NT2/D1 (cell line): ENCODE measurements around the gene SLC1A1.

Source experiments
- DNase-seq: peaks from one replicate; pipeline ENCODE4 v3.0.0-alpha.2; 2011; ENCODE audit warnings: low read depth, low spot score
- H3K27me3 ChIP-seq: 2 replicates; pipeline ENCODE4 v1.6.0; 2011; ENCODE audit warnings: mild to moderate bottlenecking; ENCODE audit not compliant: insufficient read length, insufficient read depth
- H3K36me3 ChIP-seq: 2 replicates; pipeline ENCODE4 v1.6.1; 2011; ENCODE audit warnings: mild to moderate bottlenecking, low read length, mixed read lengths; ENCODE audit not compliant: insufficient read depth, insufficient read length
- H3K4me1 ChIP-seq: 2 replicates; pipeline ENCODE4 v1.5.1; 2011; ENCODE audit not compliant: insufficient read depth, insufficient read length
- H3K4me3 ChIP-seq: 2 replicates; pipeline ENCODE4 v1.5.1; 2011; ENCODE audit warnings: low read depth; ENCODE audit not compliant: insufficient read length
- H3K9ac ChIP-seq: 2 replicates; pipeline ENCODE4 v1.6.0; 2011; ENCODE audit warnings: low read depth; ENCODE audit not compliant: insufficient read length
- H3K9me3 ChIP-seq: 2 replicates; pipeline ENCODE4 v1.5.1; 2011; ENCODE audit warnings: mild to moderate bottlenecking, low read length; ENCODE audit not compliant: insufficient read depth
- SUZ12 ChIP-seq: IDR thresholded peaks from 2 replicates; pipeline ENCODE4 v1.6.1; 2011; ENCODE audit not compliant: insufficient read length, insufficient read depth; ENCODE audit errors: extremely low read depth
- YY1 ChIP-seq: IDR thresholded peaks from 2 replicates; pipeline ENCODE4 v1.6.1; 2011; ENCODE audit not compliant: insufficient read length, insufficient read depth
- ZNF274 ChIP-seq: IDR thresholded peaks from 2 replicates; pipeline ENCODE4 v1.6.1; 2011; ENCODE audit warnings: mild to moderate bottlenecking, low read depth, low read length

SLC1A1 gene

DNA sequence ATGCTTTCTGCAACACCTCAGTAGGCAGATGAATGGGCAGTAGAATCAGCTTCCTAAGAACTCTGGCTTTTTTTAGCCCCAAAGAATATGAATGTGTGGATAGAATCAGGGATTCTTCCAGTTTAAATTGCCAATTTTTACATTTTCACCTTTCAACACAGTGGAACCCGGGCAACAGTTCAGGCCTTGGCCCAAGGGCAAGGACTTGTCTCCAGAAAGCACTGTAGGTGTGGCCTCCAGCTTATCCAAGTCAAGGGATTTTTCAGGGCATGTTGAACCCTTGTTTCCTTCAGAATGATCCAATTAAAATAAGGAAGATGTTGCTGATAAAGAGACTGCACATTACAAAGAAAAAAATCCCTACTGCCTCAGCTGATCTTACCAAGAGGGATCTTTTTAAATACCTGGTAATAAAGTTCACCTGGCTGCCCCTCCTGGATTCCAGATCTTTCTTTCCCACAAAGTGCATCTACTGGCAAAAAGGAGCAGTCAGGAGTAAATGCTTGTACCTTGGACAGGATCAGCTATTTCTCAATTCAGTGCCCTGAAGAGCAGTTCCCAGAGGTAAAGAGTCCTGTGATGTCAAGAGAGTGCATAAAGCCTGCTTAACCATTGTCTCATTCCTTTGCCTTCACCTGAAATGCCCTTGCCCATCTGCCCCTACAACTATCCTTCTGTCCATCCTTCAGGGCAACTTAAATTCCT, 91.7 kb downstream of the SLC1A1 start:
- Histone ChIP-seq H3K9ac (no peak overlapping the region), H3K36me3 (no peaks in the 10 kb centered on the region), H3K4me1 (no peaks in the 10 kb centered on the region), H3K27me3 (no peaks in the 10 kb centered on the region), H3K9me3 (no peaks in the 10 kb centered on the region), H3K4me3 (no peak overlapping the region)
- no peak for DNase-seq
- no peak for TF ChIP-seq SUZ12
- no peak for TF ChIP-seq ZNF274
- no peak for TF ChIP-seq YY1

DNA sequence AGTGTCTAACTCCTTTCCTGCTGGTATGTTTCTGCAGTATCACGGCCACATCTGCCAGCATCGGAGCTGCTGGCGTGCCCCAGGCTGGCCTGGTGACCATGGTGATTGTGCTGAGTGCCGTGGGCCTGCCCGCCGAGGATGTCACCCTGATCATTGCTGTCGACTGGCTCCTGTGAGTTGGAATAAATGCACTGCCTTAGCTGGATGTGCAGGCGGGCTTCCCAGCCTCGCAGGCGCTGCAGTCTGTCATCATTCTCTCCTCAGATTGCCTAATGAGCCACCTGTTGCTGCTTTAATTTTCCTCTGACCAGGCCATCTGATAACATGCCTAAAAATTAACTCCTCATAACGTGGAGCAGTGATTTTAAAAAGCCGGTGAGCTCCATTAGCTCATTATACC, 92.7 kb downstream of the SLC1A1 start:
- Histone ChIP-seq H3K4me1 (no peaks in the 10 kb centered on the region), H3K36me3 (no peaks in the 10 kb centered on the region), H3K27me3 (no peaks in the 10 kb centered on the region), H3K4me3 (no peak overlapping the region), H3K9ac (no peak overlapping the region), H3K9me3 (no peaks in the 10 kb centered on the region)
- no peak for DNase-seq
- no peak for TF ChIP-seq YY1
- no peak for TF ChIP-seq SUZ12
- TF ChIP-seq ZNF274 = no peak

DNA sequence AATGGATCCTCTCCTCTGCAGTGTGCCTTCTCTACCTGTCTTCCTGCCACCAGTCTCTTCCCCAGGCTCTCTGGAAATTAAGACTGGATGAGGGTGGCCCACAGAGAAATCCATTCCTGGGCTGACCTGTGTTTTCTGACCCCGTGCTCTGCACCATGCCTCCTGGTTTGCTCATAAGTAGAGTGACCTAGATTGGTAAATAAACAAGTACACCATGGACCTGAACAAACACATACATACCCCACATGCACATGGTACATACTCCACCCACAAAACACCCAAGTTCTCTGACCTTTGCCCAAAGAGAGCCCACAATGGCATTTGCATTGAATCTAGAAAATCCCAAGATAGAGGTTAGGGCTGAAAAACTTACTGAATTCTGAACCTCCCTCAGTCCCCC, 94.4 kb downstream of the SLC1A1 start:
- TF ChIP-seq YY1 (no peak), ZNF274 (no peak), SUZ12 (no peak)

DNA sequence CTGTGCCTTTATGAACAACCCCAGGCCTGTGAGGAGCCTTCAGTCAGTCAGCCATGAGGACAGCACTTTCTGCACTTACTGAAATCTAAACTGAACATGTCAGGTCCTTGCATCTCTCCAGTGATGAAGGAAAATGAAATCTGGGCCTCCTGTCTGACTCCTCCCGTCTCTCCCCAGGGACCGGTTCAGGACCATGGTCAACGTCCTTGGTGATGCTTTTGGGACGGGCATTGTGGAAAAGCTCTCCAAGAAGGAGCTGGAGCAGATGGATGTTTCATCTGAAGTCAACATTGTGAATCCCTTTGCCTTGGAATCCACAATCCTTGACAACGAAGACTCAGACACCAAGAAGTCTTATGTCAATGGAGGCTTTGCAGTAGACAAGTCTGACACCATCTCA, 94.9 kb downstream of the SLC1A1 start:
- Histone ChIP-seq H3K4me3 (no peak overlapping the region), H3K27me3 (no peaks in the 10 kb centered on the region), H3K9me3 (no peaks in the 10 kb centered on the region), H3K36me3 (no peaks in the 10 kb centered on the region), H3K4me1 (no peaks in the 10 kb centered on the region), H3K9ac (no peak overlapping the region)
- no peak for DNase-seq
- TF ChIP-seq YY1 (no peak), ZNF274 (no peak), SUZ12 (no peak)

More for the DNA sequence above, 94.4 kb downstream of the SLC1A1 start:
- DNase-seq = no peak
- no peak overlapping the region for H3K4me3 ChIP-seq
- H3K9ac ChIP-seq = no peak overlapping the region
- H3K36me3 ChIP-seq = no peaks in the 10 kb centered on the region
- no peaks in the 10 kb centered on the region for H3K27me3 ChIP-seq
- no peaks in the 10 kb centered on the region for H3K9me3 ChIP-seq
- H3K4me1 ChIP-seq = no peaks in the 10 kb centered on the region

DNA sequence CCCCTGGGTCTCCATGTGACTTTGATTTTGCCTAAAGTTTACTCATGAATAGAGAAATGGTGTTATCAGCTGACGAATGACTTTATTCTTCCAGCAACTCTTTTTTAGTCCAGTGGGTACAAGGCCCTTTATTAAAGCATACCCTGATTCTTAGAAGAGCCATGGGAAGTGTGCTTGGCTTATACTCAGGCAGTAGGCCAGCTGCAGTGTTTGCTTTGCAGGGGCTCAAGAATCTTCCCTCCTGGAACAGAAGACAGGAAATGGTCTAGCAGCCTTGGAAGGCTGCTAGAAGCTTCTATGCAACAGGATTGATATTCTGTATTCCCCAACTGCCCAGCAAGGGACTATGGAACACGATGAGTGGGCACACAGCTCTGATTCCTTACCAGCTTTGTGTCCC, 98.5 kb downstream of the SLC1A1 start:
- TF ChIP-seq YY1 (no peak), SUZ12 (no peak), ZNF274 (no peak)
- H3K36me3 ChIP-seq = no peaks in the 10 kb centered on the region
- H3K9ac ChIP-seq = no peak overlapping the region
- peaks cover 4% of the 10 kb centered on the region for H3K4me1 ChIP-seq
- no peaks in the 10 kb centered on the region for H3K9me3 ChIP-seq
- H3K27me3 ChIP-seq = no peaks in the 10 kb centered on the region
- DNase-seq = no peak
- H3K4me3 ChIP-seq = no peak overlapping the region

DNA sequence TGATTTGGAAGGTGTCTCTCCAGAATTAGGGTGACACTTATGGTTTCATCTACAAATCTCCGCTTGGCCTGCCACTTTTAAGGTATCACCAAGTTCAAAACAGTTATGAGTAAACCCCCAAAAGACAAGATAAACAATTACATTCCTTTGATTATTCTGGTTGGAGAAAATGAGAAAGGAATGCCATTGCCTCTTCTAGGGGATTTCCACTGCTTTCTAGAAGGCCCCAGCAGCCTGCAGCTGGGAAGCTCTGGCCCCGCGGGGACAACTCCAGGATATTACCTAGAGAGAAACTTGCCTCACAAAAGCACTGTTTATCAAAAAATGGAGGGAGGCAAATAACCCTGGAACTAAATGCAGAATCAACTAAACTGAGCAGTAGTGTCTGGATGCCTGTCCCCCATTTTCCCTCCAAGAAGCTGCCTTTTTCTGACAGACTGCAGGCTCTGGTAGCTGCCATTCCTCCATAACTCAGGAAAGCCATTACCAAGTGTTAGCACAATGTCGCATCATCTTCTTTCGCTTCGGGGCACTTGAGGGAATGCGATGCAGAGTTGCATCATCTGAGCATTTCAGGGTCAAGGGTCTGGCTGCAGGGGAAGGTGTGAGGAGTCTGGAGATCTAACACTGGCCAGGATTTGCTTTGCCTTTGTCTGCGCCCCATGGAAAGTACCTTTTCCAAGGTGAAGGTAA, 100.3 kb downstream of the SLC1A1 start:
- TF ChIP-seq YY1 (no peak), ZNF274 (no peak), SUZ12 (no peak)
- H3K4me1 ChIP-seq = peaks cover 4% of the 10 kb centered on the region
- no peaks in the 10 kb centered on the region for H3K9me3 ChIP-seq
- no peak overlapping the region for H3K9ac ChIP-seq
- H3K27me3 ChIP-seq = no peaks in the 10 kb centered on the region
- DNase-seq = no peak
- H3K36me3 ChIP-seq = no peaks in the 10 kb centered on the region
- no peak overlapping the region for H3K4me3 ChIP-seq

DNA sequence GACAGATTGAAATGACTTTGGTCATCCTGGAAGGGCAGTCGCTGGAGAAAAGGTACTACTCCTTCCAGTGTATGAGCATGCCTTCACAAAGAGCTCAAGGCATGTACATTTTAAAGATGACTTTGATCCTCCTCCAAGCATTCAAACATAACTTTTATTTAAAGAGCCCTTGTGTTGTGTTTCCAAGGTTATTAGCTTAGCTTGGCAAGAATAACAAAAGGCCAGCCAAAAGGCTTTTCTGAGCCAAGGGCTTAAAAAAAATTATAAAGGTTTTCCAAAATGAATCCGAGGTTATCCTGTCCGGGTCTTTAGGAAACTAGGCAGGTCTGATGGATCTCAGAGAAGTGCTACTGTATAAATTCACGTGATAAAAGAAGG, 100.8 kb downstream of the SLC1A1 start:
- Histone ChIP-seq H3K4me1 (peaks cover 4% of the 10 kb centered on the region), H3K4me3 (no peak overlapping the region), H3K27me3 (no peaks in the 10 kb centered on the region), H3K36me3 (no peaks in the 10 kb centered on the region), H3K9ac (no peak overlapping the region), H3K9me3 (no peaks in the 10 kb centered on the region)
- TF ChIP-seq ZNF274 = no peak
- no peak for TF ChIP-seq SUZ12
- no peak for TF ChIP-seq YY1
- DNase-seq = no peak
